GM21576 (cell line): ENCODE data around the gene ABCG2.
"Not testable (repeated sequence)": the region's sequence is repeated elsewhere in the genome, so short reads cannot be mapped to it uniquely, and the experiment has no call there.

Experiments used
- ATAC-seq: cut with Tn5 transposase; IDR thresholded peaks from one replicate; pipeline ENCODE4 v1.9.1; 2021; ENCODE audit warnings: mild to moderate bottlenecking, moderate library complexity; ENCODE audit not compliant: unreplicated experiment

Gene ABCG2

GRCh38 chr4:88169298-88169697, 10.9 kb upstream of the ABCG2 start:
- ATAC-seq, result no peak

GRCh38 chr4:88166608-88167007, 8.2 kb upstream of the ABCG2 start:
- no peak for ATAC-seq

GRCh38 chr4:88163336-88163735, 4.9 kb upstream of the ABCG2 start:
- ATAC-seq, result no peak

- ATAC-seq, result no peak
These were observed 4.2 kb upstream of the ABCG2 start for GRCh38 chr4:88162626-88163025.

- ATAC-seq, result peak; percentile 26
These were observed 838 bp upstream of the ABCG2 start for GRCh38 chr4:88159229-88159725.

- peak; percentile 44 for ATAC-seq
These were observed 376 bp downstream of the ABCG2 start for GRCh38 chr4:88158038-88158488.

- ATAC-seq, result not testable (repeated sequence)
These were observed 6.1 kb downstream of the ABCG2 start for GRCh38 chr4:88152331-88152730.

- ATAC-seq, result no peak
These were observed 9.9 kb downstream of the ABCG2 start for GRCh38 chr4:88148560-88148959.

GRCh38 chr4:88147799-88148217, 10.6 kb downstream of the ABCG2 start:
- ATAC-seq, result no peak

- ATAC-seq, result no peak
These were observed 11.5 kb downstream of the ABCG2 start for GRCh38 chr4:88146891-88147290.

- ATAC-seq, result no peak
These were observed 13.6 kb downstream of the ABCG2 start for GRCh38 chr4:88144866-88145300.

- ATAC-seq, result no peak
These were observed 14.4 kb downstream of the ABCG2 start for GRCh38 chr4:88144048-88144447.

- ATAC-seq, result no peak
These were observed 14.9 kb downstream of the ABCG2 start for GRCh38 chr4:88143504-88143903.

GRCh38 chr4:88138561-88138960, 19.9 kb downstream of the ABCG2 start:
- no peak for ATAC-seq

GRCh38 chr4:88137112-88137511, 21.3 kb downstream of the ABCG2 start:
- no peak for ATAC-seq

- ATAC-seq, result no peak
These were observed 22.2 kb downstream of the ABCG2 start for GRCh38 chr4:88136249-88136648.

- no peak for ATAC-seq
These were observed 23.1 kb downstream of the ABCG2 start for GRCh38 chr4:88135356-88135663.

GRCh38 chr4:88134536-88135355, 23.7 kb downstream of the ABCG2 start:
- no peak for ATAC-seq

GRCh38 chr4:88134111-88134510, 24.3 kb downstream of the ABCG2 start:
- no peak for ATAC-seq

GRCh38 chr4:88130544-88131305, 27.7 kb downstream of the ABCG2 start:
- ATAC-seq, result no peak

- no peak for ATAC-seq
These were observed 28.4 kb downstream of the ABCG2 start for GRCh38 chr4:88130003-88130402.

- not testable (repeated sequence) for ATAC-seq
These were observed 36.2 kb downstream of the ABCG2 start for GRCh38 chr4:88122260-88122659.
